Activated CD8-positive, alpha-beta memory T cell treated with anti-CD3 and anti-CD28 coated beads, Interleukin-2, amount 50 U/mL, for 1 hour (primary cell): ENCODE data around the gene C19orf47.

Experiments
- DNase-seq: peaks from one replicate; pipeline ENCODE4 v3.0.0-alpha.2; 2020; ENCODE audit errors: extremely low read depth

The C19orf47 gene

DNA sequence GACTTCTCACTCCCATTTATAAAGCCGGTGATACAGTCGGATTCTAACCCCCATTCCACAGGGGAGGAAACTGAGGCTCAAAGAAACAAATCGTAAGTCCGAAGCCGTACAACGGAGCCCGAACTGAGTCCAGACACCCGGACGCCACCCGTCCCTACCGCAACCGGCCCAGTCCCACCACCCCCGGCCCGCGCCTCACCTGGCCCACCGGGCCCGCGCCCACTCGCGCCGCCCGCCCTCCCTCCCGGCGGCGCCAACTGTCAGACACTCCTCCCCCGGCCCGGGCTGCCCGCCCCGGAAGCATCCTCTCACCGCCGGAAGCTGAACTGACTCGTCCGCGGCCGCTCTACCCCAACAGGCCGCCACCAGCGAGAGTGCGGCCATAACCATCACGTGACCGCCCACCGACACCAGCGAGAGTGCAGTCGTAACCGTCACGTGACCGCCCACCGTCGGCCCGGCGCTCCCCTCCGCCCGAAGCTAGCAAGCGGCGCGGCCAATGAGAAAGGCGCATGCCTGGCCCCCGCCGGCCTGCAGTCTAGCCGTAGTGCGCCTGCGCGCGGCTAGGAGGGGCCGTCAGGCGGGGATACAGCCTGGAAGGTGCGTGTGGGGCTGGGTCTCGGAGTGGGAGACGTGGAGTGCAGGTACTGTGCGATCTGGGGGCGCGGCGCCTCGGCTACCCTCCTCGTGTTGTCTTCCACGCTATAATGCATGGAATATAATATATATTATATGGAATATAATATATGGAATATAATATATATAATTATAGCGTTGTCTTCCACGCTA, at the start of gene C19orf47, which contains the start of gene PLD3:
Gene C19orf47 (minus strand): TSS at position 273 of the 789 bp plus-strand sequence. CDS start 6,540 bp downstream, outside the sequence.
Gene PLD3 (plus strand): TSS at position 571 of the 789 bp plus-strand sequence. CDS start 17,789 bp downstream, outside the sequence.
- peak; percentile 95 for DNase-seq

- no peak for DNase-seq
These were observed 49.3 kb upstream of the C19orf47 start for GRCh38 chr19:40397568-40397906.

DNA sequence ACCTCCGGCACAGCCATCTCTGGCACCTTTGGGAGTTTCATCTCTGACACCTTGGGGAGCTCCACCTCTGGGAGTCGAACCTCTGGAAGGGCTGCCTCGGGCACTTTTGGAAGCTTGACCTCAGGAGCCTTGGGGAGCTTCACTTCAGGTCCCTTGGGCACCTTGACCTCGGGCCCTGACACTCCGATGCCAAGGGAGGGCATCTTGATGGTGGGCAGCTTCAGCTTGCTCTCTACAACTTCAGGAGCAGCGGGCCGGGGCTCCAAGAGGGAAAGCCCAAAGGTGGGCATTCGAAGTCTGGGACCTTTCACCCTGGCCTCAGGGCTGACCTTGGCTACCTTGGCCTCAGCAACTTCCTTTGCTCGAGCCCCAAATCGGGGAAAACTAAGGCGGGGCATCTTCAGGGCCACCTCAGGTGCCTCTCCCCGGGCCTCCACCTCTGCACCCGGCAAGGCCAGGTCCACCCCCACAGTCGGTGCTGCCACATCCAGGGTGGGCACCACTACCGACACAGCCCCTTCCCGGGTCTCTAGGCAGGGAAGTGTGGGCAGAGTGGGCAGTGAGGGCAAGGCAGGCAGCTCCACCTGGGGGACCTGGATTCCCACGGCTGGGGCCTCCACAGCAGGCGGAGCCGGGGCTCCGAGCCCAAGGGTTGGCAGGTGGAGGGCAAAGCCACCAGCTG, 48.8 kb upstream of the C19orf47 start:
- DNase-seq, result no peak

DNA sequence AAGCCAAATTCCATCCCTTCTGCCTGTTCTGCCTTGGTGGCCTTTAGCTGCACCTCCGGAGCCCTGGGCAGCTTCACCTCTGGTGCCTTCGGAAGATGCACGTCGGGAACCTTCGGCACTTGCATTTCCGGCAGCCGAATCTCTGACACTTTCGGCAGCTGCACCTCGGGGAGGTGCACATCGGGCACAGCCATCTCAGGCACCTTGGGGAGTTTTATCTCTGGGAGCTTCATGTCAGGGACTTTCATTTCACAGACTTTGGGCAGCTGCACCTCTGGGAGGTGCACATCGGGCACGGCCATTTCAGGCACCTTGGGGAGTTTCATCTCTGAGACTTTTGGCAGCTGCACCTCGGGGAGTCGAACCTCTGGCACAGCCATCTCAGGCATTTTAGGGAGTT, 47.8 kb upstream of the C19orf47 start:
- no peak for DNase-seq

DNA sequence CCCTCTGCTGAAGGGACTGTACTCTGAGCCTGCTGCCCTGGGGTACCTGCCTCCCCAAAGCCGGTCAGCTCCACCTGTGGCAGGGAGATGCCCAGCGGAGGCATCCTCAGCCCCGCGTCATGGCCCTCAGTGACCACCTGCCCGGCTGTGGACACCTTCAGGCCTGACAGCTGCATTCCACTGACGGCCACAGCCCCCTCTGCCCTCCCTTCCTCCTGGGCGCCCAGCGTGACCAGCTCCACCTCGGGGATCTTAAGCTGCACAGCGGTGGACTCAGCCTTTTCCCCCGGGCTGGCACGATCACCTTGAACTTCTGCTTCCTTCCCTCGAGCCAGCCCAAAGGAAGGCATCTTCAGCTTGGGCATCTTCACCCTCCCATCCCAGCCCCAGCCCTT, 46.6 kb upstream of the C19orf47 start:
- no peak for DNase-seq

GRCh38 chr19:40393894-40394815, 46.0 kb upstream of the C19orf47 start:
- no peak for DNase-seq

DNA sequence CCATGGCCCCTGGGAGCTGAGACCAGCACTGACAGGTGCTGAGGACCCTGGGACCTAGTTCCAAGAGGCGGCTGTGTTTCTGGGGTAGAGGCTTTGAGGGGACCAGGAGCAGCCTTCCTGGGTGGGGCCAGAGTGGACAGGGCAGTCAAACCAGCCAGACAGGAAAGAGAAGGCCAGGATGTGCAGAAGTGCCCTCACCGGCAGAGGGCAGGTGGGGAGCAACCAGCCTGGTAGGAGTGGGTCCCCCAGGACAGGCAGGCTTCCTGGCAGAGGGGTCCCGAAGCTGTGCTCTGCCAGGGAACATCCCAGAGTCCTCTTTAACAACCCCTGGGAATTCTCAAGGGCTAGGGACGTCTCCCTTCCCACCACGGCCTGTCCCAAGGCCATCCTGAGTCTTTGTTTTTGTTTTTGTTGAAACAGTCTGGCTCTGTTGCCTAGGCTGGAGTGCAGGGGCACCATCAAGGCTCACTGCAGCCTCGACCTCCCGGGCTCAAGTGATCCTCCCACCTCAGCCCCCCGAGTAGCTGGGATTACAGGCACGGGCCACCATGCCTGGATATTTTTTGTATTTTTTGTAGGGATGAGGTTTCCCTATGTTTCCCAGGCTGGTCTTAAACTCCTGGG, 44.8 kb upstream of the C19orf47 start:
- DNase-seq, result no peak

DNA sequence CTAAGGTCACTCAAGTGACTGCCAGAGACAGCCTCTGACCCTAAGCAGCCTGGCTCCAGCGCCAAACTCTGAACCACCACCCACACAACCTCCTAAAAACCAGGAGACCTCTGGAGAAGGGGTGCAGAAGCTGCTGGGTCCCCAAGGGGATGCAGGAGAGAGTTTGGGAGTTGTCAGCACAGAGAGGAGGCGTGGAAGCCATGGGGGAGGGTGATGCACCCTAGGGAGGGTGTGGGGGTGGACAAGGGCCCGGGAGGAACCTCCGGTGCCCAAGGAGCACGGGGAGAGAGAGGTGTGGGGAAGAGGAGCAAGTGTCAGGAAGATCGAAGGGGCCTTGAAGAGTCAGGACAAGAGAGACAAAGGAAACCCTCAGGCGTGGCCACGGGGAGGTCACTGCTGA, 43.9 kb upstream of the C19orf47 start:
- DNase-seq, result no peak

GRCh38 chr19:40390084-40390742, 42.0 kb upstream of the C19orf47 start, which contains the start of gene HIPK4:
HIPK4 (minus strand) TSS chr19:40390181; CDS start chr19:40389902, 279 bp downstream.
- no peak for DNase-seq

DNA sequence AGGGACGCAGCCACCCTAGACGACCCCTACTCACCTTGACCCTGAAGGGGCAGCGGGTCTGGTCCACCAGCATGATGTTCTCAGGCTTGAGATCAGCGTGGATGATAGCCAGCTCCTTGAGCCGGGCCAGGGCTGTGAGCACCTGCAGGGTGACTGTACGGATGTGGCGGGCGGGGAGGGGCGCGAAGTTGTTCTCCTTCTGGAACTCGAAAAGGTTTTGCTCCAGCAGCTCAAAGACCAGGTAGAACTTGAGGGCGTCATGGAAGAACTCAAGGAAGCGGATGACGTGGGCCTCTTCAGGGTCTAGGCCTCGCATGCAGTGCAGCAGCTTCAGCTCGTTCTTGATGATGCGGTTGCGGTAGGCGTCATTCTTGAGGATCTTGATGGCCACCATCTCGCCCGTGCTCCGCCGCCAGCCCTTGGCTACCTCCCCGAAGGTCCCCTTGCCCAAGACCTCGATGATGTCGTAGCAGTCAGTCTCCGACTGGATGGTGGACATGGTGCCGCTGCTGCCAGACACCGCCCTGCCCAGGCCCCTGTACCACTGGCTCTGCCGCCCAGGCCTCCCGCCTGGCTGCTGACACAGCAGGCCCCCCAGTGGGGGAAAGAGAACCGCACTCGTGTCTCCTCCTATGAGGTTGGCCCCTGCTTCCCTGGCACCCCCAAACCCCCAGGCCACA, 41.3 kb upstream of the C19orf47 start:
- no peak for DNase-seq

DNA sequence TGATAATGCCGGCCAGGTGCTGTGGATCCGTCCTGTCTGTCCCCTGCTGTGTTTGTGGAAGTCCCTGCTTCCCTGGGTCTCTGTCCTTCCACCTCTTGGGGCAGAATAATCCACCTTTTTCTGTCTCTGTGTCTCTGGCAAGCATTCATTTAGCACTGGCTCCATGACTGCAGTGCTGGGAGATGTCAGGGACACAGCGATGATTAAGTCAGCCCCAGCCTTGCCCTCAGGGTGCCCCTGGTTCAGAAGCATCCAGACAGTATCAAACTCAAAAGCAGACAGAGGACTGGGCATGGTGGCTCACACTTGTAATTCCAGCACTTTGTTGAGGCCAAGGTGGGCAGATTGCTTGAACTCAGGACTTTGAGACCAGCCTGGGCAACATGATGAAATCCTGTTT, 40.3 kb upstream of the C19orf47 start:
- no peak for DNase-seq

DNA sequence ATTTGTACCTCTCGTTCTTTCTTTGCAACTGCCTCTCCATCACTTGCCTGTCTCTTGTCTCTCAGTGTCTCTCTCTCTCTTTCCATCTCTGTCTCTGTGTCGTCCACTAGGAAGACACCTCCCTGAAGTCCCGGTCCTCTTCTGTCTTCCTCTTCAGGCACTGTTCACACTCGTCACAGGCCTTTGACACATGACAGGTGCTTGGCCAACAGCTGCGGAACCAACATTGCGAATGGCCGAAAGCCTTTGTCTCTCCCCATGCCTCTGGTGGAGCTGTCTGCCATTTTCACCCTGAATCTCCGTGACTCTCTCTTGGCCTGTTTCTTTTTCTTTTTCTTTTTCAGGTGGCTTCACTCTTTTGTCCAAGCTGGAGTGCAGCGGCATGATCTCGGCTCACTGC, 39.0 kb upstream of the C19orf47 start:
- DNase-seq, result no peak

GRCh38 chr19:40383668-40384248, 35.6 kb upstream of the C19orf47 start:
- DNase-seq, result no peak

DNA sequence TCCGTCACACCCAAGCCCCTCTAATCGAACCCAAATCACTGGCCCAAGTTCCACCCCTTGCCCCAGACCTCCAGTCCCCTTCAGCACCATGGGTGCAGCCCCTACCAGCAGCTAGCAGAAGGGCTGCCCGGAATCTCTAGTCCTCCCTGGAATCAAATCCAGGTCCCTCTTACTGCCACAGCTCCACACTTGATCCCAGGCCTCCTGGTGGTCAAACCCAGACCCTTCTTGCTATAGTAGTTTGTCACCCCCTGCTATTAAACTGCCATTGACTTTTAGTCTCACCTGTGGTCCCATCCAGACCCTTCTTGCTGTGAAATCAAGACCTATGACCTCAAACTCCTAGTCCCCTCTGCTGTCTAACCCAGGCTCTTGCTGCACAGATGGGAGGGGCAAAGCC, 33.1 kb upstream of the C19orf47 start:
- DNase-seq, result no peak

DNA sequence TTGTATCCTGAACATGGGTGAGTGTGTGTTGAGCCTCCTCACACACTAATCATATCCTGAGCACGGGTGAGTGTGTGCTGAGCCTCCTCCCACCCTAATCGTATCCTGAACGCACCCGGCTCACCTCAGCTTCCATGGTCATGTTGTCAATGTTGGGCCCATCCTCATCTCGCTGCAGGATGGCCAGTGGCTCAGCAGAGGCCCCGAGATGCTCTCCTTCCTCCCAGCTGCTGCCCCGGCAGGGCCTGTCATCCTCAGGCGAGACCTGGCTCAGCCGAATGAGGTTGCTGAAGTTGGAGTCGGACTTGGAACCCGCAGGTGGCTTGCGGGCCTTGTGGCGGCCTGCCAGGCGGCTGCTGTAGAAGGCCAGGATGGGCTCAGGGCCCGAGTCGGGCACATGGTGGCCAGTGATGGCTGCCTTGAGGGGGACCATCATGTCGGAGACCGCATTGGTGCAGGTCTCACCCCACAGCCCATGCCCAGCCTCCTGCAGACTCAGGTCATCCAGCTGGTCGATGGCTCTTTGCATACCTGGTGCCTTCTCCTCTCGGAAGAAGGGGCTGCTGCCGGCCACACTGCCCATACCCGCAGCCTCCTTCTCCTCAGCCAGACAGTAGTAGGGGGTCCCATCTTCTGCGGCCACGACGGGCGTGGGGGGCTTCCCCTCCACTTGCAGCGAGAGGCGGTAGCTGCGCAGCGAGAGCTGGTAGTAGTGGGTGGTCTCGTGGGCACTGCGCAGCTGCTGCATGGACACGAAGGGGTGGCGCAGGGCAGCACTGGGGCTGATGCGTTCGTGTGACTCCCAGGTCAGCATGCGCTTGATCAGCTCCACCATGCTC, 32.2 kb upstream of the C19orf47 start:
- DNase-seq, result no peak

- no peak for DNase-seq
These were observed 31.4 kb upstream of the C19orf47 start for GRCh38 chr19:40379446-40380198.

DNA sequence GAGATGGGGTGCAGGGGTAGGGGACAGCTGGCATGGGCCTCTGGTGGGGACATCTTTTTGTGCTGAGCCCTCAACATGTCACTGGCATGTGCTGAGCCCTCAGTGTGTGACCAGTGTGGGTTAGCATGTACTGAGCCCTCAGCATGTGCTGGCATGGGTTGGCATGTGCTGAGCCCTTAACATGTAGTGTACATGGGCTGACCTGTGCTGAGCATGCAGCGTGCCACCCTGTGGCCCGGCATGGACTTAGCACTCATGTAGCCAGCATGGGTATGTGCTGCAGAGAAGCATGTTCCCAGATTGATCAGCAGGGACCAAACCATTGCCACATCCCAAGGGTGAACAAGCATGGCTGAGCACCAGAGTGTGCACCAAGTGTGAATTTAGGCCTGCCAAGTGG, 30.3 kb upstream of the C19orf47 start:
- DNase-seq, result no peak

DNA sequence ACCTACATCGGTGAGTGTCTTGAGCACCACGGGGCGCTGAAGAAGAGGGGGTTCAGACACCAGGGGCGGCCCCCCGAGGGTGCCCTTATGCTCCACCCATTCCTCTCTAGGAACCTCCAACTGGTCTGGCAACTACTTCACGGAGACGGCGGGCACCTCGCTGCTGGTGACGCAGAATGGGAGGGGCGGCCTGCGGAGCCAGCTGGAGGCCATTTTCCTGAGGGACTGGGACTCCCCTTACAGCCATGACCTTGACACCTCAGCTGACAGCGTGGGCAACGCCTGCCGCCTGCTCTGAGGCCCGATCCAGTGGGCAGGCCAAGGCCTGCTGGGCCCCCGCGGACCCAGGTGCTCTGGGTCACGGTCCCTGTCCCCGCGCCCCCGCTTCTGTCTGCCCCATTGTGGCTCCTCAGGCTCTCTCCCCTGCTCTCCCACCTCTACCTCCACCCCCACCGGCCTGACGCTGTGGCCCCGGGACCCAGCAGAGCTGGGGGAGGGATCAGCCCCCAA, 29.7 kb upstream of the C19orf47 start:
- DNase-seq, result no peak
